GOT3 (cell line): ENCODE results near the gene EEF1G.
"Not testable (repeated sequence)": the region's sequence is repeated elsewhere in the genome, so short reads cannot be mapped to it uniquely, and the experiment has no call there.

ENCODE experiments used
- DNase-seq: peaks from one replicate; lab custom pipeline; 2025; ENCODE audit warnings: mixed read lengths; lab: John Stamatoyannopoulos, UW

Gene EEF1G

GRCh38 chr11:62575837-62576236 is 2.1 kb upstream of the EEF1G start:
- DNase-seq, result no peak

GRCh38 chr11:62575156-62575555 is 1.5 kb upstream of the EEF1G start:
- no peak for DNase-seq

GRCh38 chr11:62574363-62575071 is 826 bp upstream of the EEF1G start:
- no peak for DNase-seq

GRCh38 chr11:62573006-62573591 is 592 bp downstream of the EEF1G start:
- no peak for DNase-seq

GRCh38 chr11:62572431-62572830 is 1.3 kb downstream of the EEF1G start:
- DNase-seq, result no peak

GRCh38 chr11:62571493-62571892 is 2.2 kb downstream of the EEF1G start:
- not testable (repeated sequence) for DNase-seq

- not testable (repeated sequence) for DNase-seq
These were observed 2.8 kb downstream of the EEF1G start for GRCh38 chr11:62570903-62571302.

GRCh38 chr11:62569611-62570010 is 4.1 kb downstream of the EEF1G start:
- DNase-seq, result no peak

- no peak for DNase-seq
These were observed 6.6 kb downstream of the EEF1G start for GRCh38 chr11:62567018-62567633.

GRCh38 chr11:62566247-62566646 is 7.4 kb downstream of the EEF1G start:
- DNase-seq, result no peak

- DNase-seq, result no peak
These were observed 8.4 kb downstream of the EEF1G start for GRCh38 chr11:62565100-62565802.

GRCh38 chr11:62561677-62562230 is 11.9 kb downstream of the EEF1G start:
- not testable (repeated sequence) for DNase-seq

GRCh38 chr11:62560566-62561103 is 13.1 kb downstream of the EEF1G start:
- DNase-seq, result peak; percentile 65

- DNase-seq, result not testable (repeated sequence)
These were observed 14.1 kb downstream of the EEF1G start for GRCh38 chr11:62559626-62560025.

GRCh38 chr11:62559204-62559603 is 14.5 kb downstream of the EEF1G start:
- no peak for DNase-seq

GRCh38 chr11:62558669-62559068 is 15.0 kb downstream of the EEF1G start:
- DNase-seq, result no peak

GRCh38 chr11:62556875-62557631 is 16.6 kb downstream of the EEF1G start:
- no peak for DNase-seq

GRCh38 chr11:62556108-62556874 is 17.4 kb downstream of the EEF1G start:
- DNase-seq, result peak; percentile 84

- DNase-seq, result no peak
These were observed 18.1 kb downstream of the EEF1G start for GRCh38 chr11:62555464-62556107.
